CD14-positive monocyte (primary cell): ENCODE measurements around the gene ITGA2B. TPM values are rescaled to one million over a fixed set of nuclear protein-coding genes. Genes with fewer than 3 reads are reported as not detected.

ENCODE experiments used
- DNase-seq, 3 donors: peaks; one replicate each; pipeline ENCODE4 v3.0.0-alpha.2; 2011 to 2022
- H2AFZ ChIP-seq: 2 replicates; pipeline ENCODE4 v1.6.0; 2012; ENCODE audit warnings: mild to moderate bottlenecking, low read depth, low read length, inconsistent platforms; ENCODE audit not compliant: insufficient read depth, poor library complexity, severe bottlenecking
- H3K27ac ChIP-seq, 2 donors: 1 replicate in 1 of 2; 2 replicates in 1 of 2; pipeline ENCODE4 v1.5.1; 2012 to 2013; ENCODE audit warnings: low read length in 2 of 2, control low read depth in 1 of 2, inconsistent platforms in 1 of 2, low read depth in 1 of 2, mild to moderate bottlenecking in 1 of 2
- H3K27me3 ChIP-seq, 2 donors: one replicate each; pipeline versions ENCODE4 v1.6.0 to v1.6.1; 2011 to 2013; ENCODE audit warnings: low read length in 2 of 2; ENCODE audit not compliant: control insufficient read depth in 2 of 2, insufficient read depth in 2 of 2
- H3K36me3 ChIP-seq, 2 donors: replicated peaks in 1 of 2; 1 replicate in 1 of 2; 2 replicates in 1 of 2; pipeline versions ENCODE4 v1.5.1 to v1.6.1; 2012 to 2013; ENCODE audit warnings: low read length in 2 of 2, control low read depth in 1 of 2, inconsistent platforms in 1 of 2, mild to moderate bottlenecking in 1 of 2; ENCODE audit not compliant: insufficient read depth in 2 of 2, control insufficient read depth in 1 of 2
- H3K4me1 ChIP-seq, 2 donors: 1 replicate in 1 of 2; 2 replicates in 1 of 2; pipeline versions ENCODE4 v1.5.1 to v1.6.1; 2012 to 2013; ENCODE audit warnings: low read length in 2 of 2, control low read depth in 1 of 2, inconsistent platforms in 1 of 2, mild to moderate bottlenecking in 1 of 2, moderate library complexity in 1 of 2; ENCODE audit not compliant: insufficient read depth in 2 of 2, control insufficient read depth in 1 of 2
- H3K4me2 ChIP-seq: replicated peaks from 2 replicates; pipeline ENCODE3; 2012; ENCODE audit warnings: low read length, moderate library complexity, mild to moderate bottlenecking; ENCODE audit not compliant: poor library complexity, severe bottlenecking; ENCODE audit errors: extremely low read depth
- H3K4me3 ChIP-seq, 3 experiments: fragments of 200-600 bp in 1 of 3; sonication (generic) in 1 of 3; replicated peaks in 1 of 3; 1 replicate in 2 of 3; 2 replicates in 1 of 3; pipeline ENCODE4 v1.5.1; 2011 to 2013; ENCODE audit warnings: low read length in 3 of 3, mild to moderate bottlenecking in 3 of 3, control low read depth in 2 of 3, low read depth in 2 of 3, inconsistent platforms in 1 of 3, moderate library complexity in 1 of 3
- H3K79me2 ChIP-seq: 2 replicates; pipeline ENCODE4 v1.6.0; 2012; ENCODE audit warnings: mild to moderate bottlenecking, control low read depth, inconsistent platforms, low read length, moderate library complexity; ENCODE audit not compliant: insufficient read depth
- H3K9ac ChIP-seq: 2 replicates; pipeline ENCODE4 v1.6.0; 2017; ENCODE audit warnings: low read length, mild to moderate bottlenecking; ENCODE audit not compliant: insufficient read depth, poor library complexity, severe bottlenecking
- H3K9me3 ChIP-seq, 2 donors: replicated peaks in 1 of 2; 1 replicate in 1 of 2; 2 replicates in 1 of 2; pipeline versions ENCODE4 v1.5.1 to v1.6.1; 2012 to 2013; ENCODE audit warnings: low read length in 2 of 2, control low read depth in 1 of 2; ENCODE audit not compliant: control insufficient read depth in 1 of 2, insufficient read depth in 1 of 2
- H4K20me1 ChIP-seq: 2 replicates; pipeline ENCODE4 v1.6.0; 2012; ENCODE audit warnings: mild to moderate bottlenecking, low read length, control low read depth, moderate library complexity; ENCODE audit not compliant: insufficient read depth
- H3K27ac Mint-ChIP-seq, 7 donors: one replicate each; pipeline ENCODE4 v1.8.0; 2020; ENCODE audit warnings: mild to moderate bottlenecking in 7 of 7, mixed read lengths in 7 of 7, moderate library complexity in 6 of 7, inconsistent platforms in 2 of 7
- H3K27me3 Mint-ChIP-seq, 3 donors: one replicate each; pipeline ENCODE4 v1.8.0; 2021 to 2022; ENCODE audit warnings: low read depth in 3 of 3, mild to moderate bottlenecking in 3 of 3, mixed read lengths in 3 of 3, moderate library complexity in 3 of 3, inconsistent platforms in 1 of 3
- H3K36me3 Mint-ChIP-seq, 2 donors: one replicate each; pipeline ENCODE4 v1.8.0; 2020; ENCODE audit warnings: mixed read lengths in 2 of 2, inconsistent platforms in 1 of 2, mild to moderate bottlenecking in 1 of 2
- H3K4me1 Mint-ChIP-seq: one replicate; pipeline ENCODE4 v1.8.0; 2020; ENCODE audit warnings: mild to moderate bottlenecking, mixed read lengths
- H3K4me3 Mint-ChIP-seq, 2 donors: one replicate each; pipeline ENCODE4 v1.8.0; 2020; ENCODE audit warnings: mild to moderate bottlenecking in 2 of 2, mixed read lengths in 2 of 2, moderate library complexity in 1 of 2
- H3K9me3 Mint-ChIP-seq, 7 donors: one replicate each; pipeline ENCODE4 v1.8.0; 2020 to 2022; ENCODE audit warnings: mixed read lengths in 7 of 7, mild to moderate bottlenecking in 6 of 7, moderate library complexity in 6 of 7, inconsistent platforms in 2 of 7
- WGBS: methylation state at CpG from one replicate; pipeline ENCODE4 v1.1.5; 2013; ENCODE audit warnings: missing lambda C conversion rate; ENCODE audit not compliant: insufficient coverage; 5-methylcytosine and 5-hydroxymethylcytosine counted together
- intact Hi-C, 2 donors: fragments of 100-400 bp; cut with micrococcal nuclease; formaldehyde crosslinking; loops; one replicate each; pipeline versions ENCODE4 v1.15.0 to v1.15.1; 2023
- polyA plus RNA-seq, 3 donors: library from polyadenylated mRNA; depleted of rRNA in 1 of 3; unstranded in 2 of 3; stranded (reverse) in 1 of 3; fragments of 300-500 nt in 2 of 3; fragments of >200 nt in 1 of 3; fragmentation: Illumina TruSeq in 2 of 3; gene quantifications; 1 replicate in 2 of 3; 2 replicates in 1 of 3; pipeline ENCODE4 v1.2.3, GENCODE V29; 2012 to 2021
- TF ChIP-seq, protein P1 (sequence below): fragments of 200-600 bp; IDR thresholded peaks from one replicate; pipeline ENCODE4 v1.8.0; 2022; ENCODE audit warnings: antibody characterized with exemption, mild to moderate bottlenecking

ITGA2B gene
- polyA plus RNA-seq, 3 donors = 0.21 to 1.2 (median 1.1) TPM

DNA sequence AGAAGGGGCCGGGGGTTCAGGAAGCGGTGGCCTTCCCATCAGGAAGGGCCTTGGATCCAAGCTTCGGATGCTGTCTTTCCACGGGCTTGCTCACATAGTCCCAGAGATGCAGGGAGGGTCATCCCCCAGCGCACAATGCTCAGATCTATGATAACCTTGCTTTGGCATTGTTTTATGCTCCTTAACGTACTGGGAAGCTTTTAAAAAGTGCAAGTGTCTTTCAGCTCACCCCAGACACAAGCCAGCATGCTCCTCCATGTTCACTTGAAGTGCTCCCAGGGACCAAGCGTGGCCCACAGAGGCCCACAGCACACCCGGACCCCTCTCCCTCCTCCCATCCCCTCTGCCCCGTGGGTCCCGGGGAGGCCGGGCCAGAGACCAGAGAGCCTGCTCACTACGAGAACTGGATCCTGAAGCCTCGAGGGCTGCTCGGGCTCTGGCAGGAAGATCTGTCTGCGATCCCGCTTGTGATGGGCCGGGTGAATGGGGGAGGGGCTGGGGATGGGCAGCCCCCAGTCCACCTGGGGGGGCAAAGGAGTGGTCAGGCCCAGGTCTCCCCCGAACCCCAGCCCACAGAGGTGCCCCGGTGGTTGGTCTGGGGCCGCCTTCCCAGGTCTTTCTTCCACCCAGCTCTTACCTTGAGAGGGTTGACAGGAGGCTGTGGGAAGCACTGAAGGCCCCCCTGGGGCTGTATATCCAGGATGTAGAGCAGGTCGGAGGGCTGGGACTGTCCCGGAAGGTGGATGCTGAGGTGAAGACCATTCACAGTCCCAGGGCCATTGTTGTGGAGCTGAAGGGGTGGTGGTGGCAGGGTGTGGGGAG lies 14.0 kb downstream of the ITGA2B start:
- H3K9me3 ChIP-seq = no peaks in the 10 kb centered on the region
- H3K4me1 ChIP-seq = no peaks in the 10 kb centered on the region
- H2AFZ ChIP-seq = no peak overlapping the region
- no peak overlapping the region for H3K9ac ChIP-seq
- Mint-ChIP-seq H3K36me3 (no peaks in the 10 kb centered on the region), H3K9me3 (peaks cover 0 to 2% (median 0%) of the 10 kb centered on the region in 7 donors), H3K4me1 (no peaks in the 10 kb centered on the region), H3K27ac (no peak overlapping the region), H3K4me3 (no peak overlapping the region), H3K27me3 (peaks cover 19 to 41% (median 31%) of the 10 kb centered on the region in 3 donors)
- no peaks in the 10 kb centered on the region for H3K36me3 ChIP-seq
- peaks cover 0 to 16% of the 10 kb centered on the region in 2 donors for H3K27me3 ChIP-seq
- no peak for DNase-seq
- no peaks in the 10 kb centered on the region for H3K79me2 ChIP-seq
- TF ChIP-seq, protein P1, sequence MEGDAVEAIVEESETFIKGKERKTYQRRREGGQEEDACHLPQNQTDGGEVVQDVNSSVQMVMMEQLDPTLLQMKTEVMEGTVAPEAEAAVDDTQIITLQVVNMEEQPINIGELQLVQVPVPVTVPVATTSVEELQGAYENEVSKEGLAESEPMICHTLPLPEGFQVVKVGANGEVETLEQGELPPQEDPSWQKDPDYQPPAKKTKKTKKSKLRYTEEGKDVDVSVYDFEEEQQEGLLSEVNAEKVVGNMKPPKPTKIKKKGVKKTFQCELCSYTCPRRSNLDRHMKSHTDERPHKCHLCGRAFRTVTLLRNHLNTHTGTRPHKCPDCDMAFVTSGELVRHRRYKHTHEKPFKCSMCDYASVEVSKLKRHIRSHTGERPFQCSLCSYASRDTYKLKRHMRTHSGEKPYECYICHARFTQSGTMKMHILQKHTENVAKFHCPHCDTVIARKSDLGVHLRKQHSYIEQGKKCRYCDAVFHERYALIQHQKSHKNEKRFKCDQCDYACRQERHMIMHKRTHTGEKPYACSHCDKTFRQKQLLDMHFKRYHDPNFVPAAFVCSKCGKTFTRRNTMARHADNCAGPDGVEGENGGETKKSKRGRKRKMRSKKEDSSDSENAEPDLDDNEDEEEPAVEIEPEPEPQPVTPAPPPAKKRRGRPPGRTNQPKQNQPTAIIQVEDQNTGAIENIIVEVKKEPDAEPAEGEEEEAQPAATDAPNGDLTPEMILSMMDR = no peak
- intact Hi-C loops = no loop called here
- H3K4me2 ChIP-seq = no peak overlapping the region
- 59% methylated on average over 7 of the region's 22 CpGs for WGBS
- H3K4me3 ChIP-seq = no peak overlapping the region
- no peak overlapping the region for H3K27ac ChIP-seq
- H4K20me1 ChIP-seq = no peaks in the 10 kb centered on the region

DNA sequence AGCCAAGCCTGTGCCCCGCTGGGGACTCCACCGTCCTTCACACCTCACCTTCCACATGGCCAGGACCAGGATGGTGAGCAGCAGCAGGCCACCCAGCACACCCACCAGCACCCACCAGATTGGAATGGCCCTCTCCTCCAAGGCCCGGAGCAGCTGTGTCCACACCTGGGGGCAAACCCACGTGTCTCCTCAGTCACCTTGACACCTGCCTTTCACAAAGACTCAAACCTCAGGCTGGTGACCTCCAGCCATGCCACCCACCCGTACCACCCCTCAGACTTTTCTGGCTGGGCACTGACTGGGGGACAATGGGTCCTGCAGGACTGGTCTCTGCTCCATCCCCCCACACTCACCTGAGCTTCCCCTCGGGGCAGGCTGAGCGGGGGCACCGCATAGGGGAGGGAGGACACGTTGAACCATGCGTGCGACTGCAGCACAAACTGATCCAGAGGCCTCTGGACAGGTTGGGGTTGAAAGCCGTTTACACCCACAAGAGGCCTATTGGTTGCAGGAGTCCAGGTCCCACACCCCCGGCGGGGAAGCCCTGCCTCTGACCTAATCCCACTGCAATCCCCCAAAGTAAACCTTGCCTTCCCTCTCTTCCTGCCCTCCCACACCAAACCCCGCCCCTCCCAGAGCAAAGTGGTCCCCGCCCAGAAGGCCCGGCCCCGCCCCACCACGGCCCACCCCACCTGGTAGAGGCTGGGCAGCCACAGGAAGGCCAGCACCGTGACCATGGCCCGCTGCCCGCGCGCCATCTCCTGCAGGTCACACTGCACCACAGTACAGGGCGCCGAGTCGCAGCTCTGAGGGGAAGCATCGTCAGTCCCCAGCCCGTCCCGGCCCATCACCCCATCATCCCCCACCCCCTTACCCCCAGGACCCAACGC lies 14.9 kb downstream of the ITGA2B start:
- Mint-ChIP-seq H3K4me1 (peaks cover 4% of the 10 kb centered on the region), H3K36me3 (no peaks in the 10 kb centered on the region), H3K4me3 (peak overlapping the region in 1 of 2 donors; percentile 53), H3K27ac (no peak overlapping the region), H3K9me3 (peaks cover 0 to 2% (median 0%) of the 10 kb centered on the region in 7 donors), H3K27me3 (peaks cover 26 to 48% (median 37%) of the 10 kb centered on the region in 3 donors)
- Histone ChIP-seq H4K20me1 (no peaks in the 10 kb centered on the region), H3K79me2 (no peaks in the 10 kb centered on the region), H3K27ac (no peak overlapping the region), H3K36me3 (no peaks in the 10 kb centered on the region), H3K9ac (no peak overlapping the region), H3K4me2 (no peak overlapping the region), H3K27me3 (peaks cover 0 to 22% of the 10 kb centered on the region in 2 donors), H3K4me1 (no peaks in the 10 kb centered on the region), H3K4me3 (no peak overlapping the region), H3K9me3 (no peaks in the 10 kb centered on the region), H2AFZ (no peak overlapping the region)
- whole genome bisulfite sequencing = 42% methylated on average over 20 of the region's 31 CpGs
- TF ChIP-seq, protein P1 = no peak
- intact Hi-C loops = no loop called here
- no peak for DNase-seq
